HG03520 (cell line): ENCODE measurements around the gene PLPPR4.
"Not testable (repeated sequence)": the region's sequence is repeated elsewhere in the genome, so short reads cannot be mapped to it uniquely, and the experiment has no call there.

Experiments
- ATAC-seq: cut with Tn5 transposase; IDR thresholded peaks from one replicate; pipeline ENCODE4 v1.9.1; 2021; ENCODE audit warnings: mild to moderate bottlenecking, moderate library complexity; ENCODE audit not compliant: unreplicated experiment

PLPPR4 gene

GRCh38 chr1:99268021-99268420, 3.7 kb downstream of the PLPPR4 start:
- no peak for ATAC-seq

- ATAC-seq: no peak
Measured at GRCh38 chr1:99269321-99269720, 5.0 kb downstream of the PLPPR4 start.

GRCh38 chr1:99270646-99271045, 6.4 kb downstream of the PLPPR4 start:
- ATAC-seq: no peak

GRCh38 chr1:99271249-99271648, 7.0 kb downstream of the PLPPR4 start:
- no peak for ATAC-seq

- ATAC-seq: no peak
Measured at GRCh38 chr1:99277066-99277465, 12.8 kb downstream of the PLPPR4 start.

- ATAC-seq: no peak
Measured at GRCh38 chr1:99279525-99279924, 15.2 kb downstream of the PLPPR4 start.

GRCh38 chr1:99281105-99281504, 16.8 kb downstream of the PLPPR4 start:
- no peak for ATAC-seq

GRCh38 chr1:99282536-99282935, 18.2 kb downstream of the PLPPR4 start:
- no peak for ATAC-seq

- ATAC-seq: not testable (repeated sequence)
Measured at GRCh38 chr1:99283521-99283920, 19.2 kb downstream of the PLPPR4 start.

- no peak for ATAC-seq
Measured at GRCh38 chr1:99292886-99293285, 28.6 kb downstream of the PLPPR4 start.

- no peak for ATAC-seq
Measured at GRCh38 chr1:99297923-99298322, 33.6 kb downstream of the PLPPR4 start.

GRCh38 chr1:99304725-99305282, 40.5 kb downstream of the PLPPR4 start:
- no peak for ATAC-seq

GRCh38 chr1:99305626-99306025, 41.3 kb downstream of the PLPPR4 start:
- ATAC-seq: no peak

- ATAC-seq: no peak
Measured at GRCh38 chr1:99306056-99306455, 41.8 kb downstream of the PLPPR4 start.

GRCh38 chr1:99306644-99307043, 42.4 kb downstream of the PLPPR4 start:
- no peak for ATAC-seq

- no peak for ATAC-seq
Measured at GRCh38 chr1:99315305-99315704, 51.0 kb downstream of the PLPPR4 start.

- ATAC-seq: no peak
Measured at GRCh38 chr1:99326215-99326949, 62.1 kb downstream of the PLPPR4 start.

- no peak for ATAC-seq
Measured at GRCh38 chr1:99327357-99327756, 63.1 kb downstream of the PLPPR4 start.

- ATAC-seq: no peak
Measured at GRCh38 chr1:99328171-99328570, 63.9 kb downstream of the PLPPR4 start.

GRCh38 chr1:99331083-99331482, 66.8 kb downstream of the PLPPR4 start:
- no peak for ATAC-seq

- ATAC-seq: no peak
Measured at GRCh38 chr1:99331636-99332035, 67.3 kb downstream of the PLPPR4 start.

- ATAC-seq: no peak
Measured at GRCh38 chr1:99332561-99332960, 68.3 kb downstream of the PLPPR4 start.

- no peak for ATAC-seq
Measured at GRCh38 chr1:99334991-99335390, 70.7 kb downstream of the PLPPR4 start.
